ENCODE results near the gene KIF20A. TPM values are rescaled to one million over a fixed set of nuclear protein-coding genes. Genes with fewer than 3 reads are reported as not detected.

KIF20A gene
- total RNA-seq, 2 experiments from 2014 or later, result 50.7 to 55.7 TPM

DNA sequence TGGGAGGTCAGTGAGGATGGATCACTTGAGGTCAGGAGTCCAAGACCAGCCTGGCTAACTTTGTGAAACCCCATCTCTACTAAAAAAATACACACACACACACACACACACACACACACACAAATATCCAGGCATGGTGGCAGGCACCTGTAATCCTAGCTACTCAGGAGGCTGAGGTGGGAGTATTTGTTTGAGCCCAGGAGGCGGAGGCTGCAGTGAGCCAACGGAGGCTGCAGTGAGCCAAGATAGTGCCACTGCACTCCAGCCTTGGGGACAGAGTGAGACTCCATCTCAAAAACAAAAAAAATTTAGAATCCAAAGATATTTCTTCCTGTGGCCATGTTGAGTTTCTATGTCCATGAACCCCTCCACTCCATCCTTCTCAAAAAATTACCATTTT is 55.7 kb downstream of the KIF20A start:
- Mint-ChIP-seq H3K9me3 (no peaks in the 10 kb centered on the region), H3K27ac (no peak overlapping the region), H3K36me3 (ENCODE audit: low read depth) (no peaks in the 10 kb centered on the region), H3K27me3 (peaks cover 20% of the 10 kb centered on the region), H3K4me3 (no peak overlapping the region), H3K4me1 (no peaks in the 10 kb centered on the region)
- POLR2A ChIA-PET, result no interaction called here
- CTCF ChIA-PET, result no interaction called here
- no peak for DNase-seq

Other genes with a start within 250 kb of the KIF20A start
- gene FAM13B, start 146.0 kb upstream of the KIF20A start, total RNA-seq, result 10 to 100 TPM; 24.9 to 25.3 TPM
- not detected for gene WNT8A, start 95.1 kb upstream of the KIF20A start, total RNA-seq
- not detected for gene NME5, start 39.7 kb upstream of the KIF20A start, total RNA-seq
- gene BRD8, start 482 bp upstream of the KIF20A start, total RNA-seq, result 10 to 100 TPM; 62.9 to 72.7 TPM
- 10 to 100 TPM; 32.3 to 33.3 TPM for gene CDC23, start 34.2 kb downstream of the KIF20A start, total RNA-seq
- gene GFRA3, start 95.5 kb downstream of the KIF20A start, total RNA-seq, result not detected
- gene CDC25C, start 152.7 kb downstream of the KIF20A start, total RNA-seq, result 10 to 100 TPM; 15.2 to 18.4 TPM
- 10 to 100 TPM; 21.7 to 27.1 TPM for gene FAM53C, start 159.2 kb downstream of the KIF20A start, total RNA-seq
- 10 to 100 TPM; 51.9 to 57.9 TPM for gene KDM3B, start 173.6 kb downstream of the KIF20A start, total RNA-seq